Stimulated activated CD8-positive, alpha-beta memory T cell treated with anti-CD3 and anti-CD28 coated beads, Interleukin-15, amount 100 ng/mL, for 4 hours (primary cell): ENCODE data around the gene DEFB132.
"Not testable (repeated sequence)": the region's sequence is repeated elsewhere in the genome, so short reads cannot be mapped to it uniquely, and the experiment has no call there.

ENCODE experiments used
- DNase-seq, 2 donors: peaks; one replicate each; pipeline ENCODE4 v3.0.0-alpha.2; 2020; ENCODE audit warnings: low read depth in 2 of 2

The DEFB132 gene

GRCh38 chr20:257419-257818 is at the start of gene DEFB132:
TSS of gene DEFB132 (plus strand) at chr20:257724. CDS start at chr20:257779, 55 bp downstream.
- no peak for DNase-seq

- DNase-seq, result peak in 1 of 2 donors; percentile 3
Observed at GRCh38 chr20:208942-209566, 48.5 kb upstream of the DEFB132 start.

- DNase-seq, result no peak
Observed at GRCh38 chr20:210809-211502, 46.6 kb upstream of the DEFB132 start.

- no peak for DNase-seq
Observed at GRCh38 chr20:214383-214782, 43.1 kb upstream of the DEFB132 start.

GRCh38 chr20:215796-216195 is 41.7 kb upstream of the DEFB132 start:
- no peak for DNase-seq

- no peak for DNase-seq
Observed at GRCh38 chr20:217266-217665, 40.3 kb upstream of the DEFB132 start.

- no peak for DNase-seq
Observed at GRCh38 chr20:219290-220115, 38.0 kb upstream of the DEFB132 start.

GRCh38 chr20:221258-221830 is 36.2 kb upstream of the DEFB132 start:
- no peak for DNase-seq

GRCh38 chr20:225879-226278 is 31.6 kb upstream of the DEFB132 start:
- not testable (repeated sequence) for DNase-seq

GRCh38 chr20:226958-227357 is 30.6 kb upstream of the DEFB132 start, which contains the start of gene DEFB129:
TSS of gene DEFB129 (plus strand) at chr20:227258. CDS start at chr20:227289, 31 bp downstream.
- DNase-seq, result no peak

GRCh38 chr20:227439-228105 is 30.0 kb upstream of the DEFB132 start:
- no peak for DNase-seq

GRCh38 chr20:235891-236290 is 21.6 kb upstream of the DEFB132 start:
- DNase-seq, result no peak

GRCh38 chr20:237489-237888 is 20.0 kb upstream of the DEFB132 start:
- DNase-seq, result no peak

GRCh38 chr20:237929-238328 is 19.6 kb upstream of the DEFB132 start:
- DNase-seq, result no peak

GRCh38 chr20:242905-243304 is 14.6 kb upstream of the DEFB132 start:
- no peak for DNase-seq

- DNase-seq, result no peak
Observed at GRCh38 chr20:251354-251753, 6.2 kb upstream of the DEFB132 start.

- no peak for DNase-seq
Observed at GRCh38 chr20:252801-253200, 4.7 kb upstream of the DEFB132 start.

GRCh38 chr20:253447-253846 is 4.1 kb upstream of the DEFB132 start:
- DNase-seq, result not testable (repeated sequence)

- DNase-seq, result no peak
Observed at GRCh38 chr20:258269-258858, 840 bp downstream of the DEFB132 start.

GRCh38 chr20:258963-259362 is 1.4 kb downstream of the DEFB132 start:
- DNase-seq, result no peak

- DNase-seq, result no peak
Observed at GRCh38 chr20:259981-260380, 2.5 kb downstream of the DEFB132 start.
